NCI-H1694 (cell line): ENCODE measurements around the gene NKAIN2.

Source experiments
- DNase-seq: peaks from one replicate; lab custom pipeline; 2025; lab: John Stamatoyannopoulos, UW

Gene NKAIN2

DNA sequence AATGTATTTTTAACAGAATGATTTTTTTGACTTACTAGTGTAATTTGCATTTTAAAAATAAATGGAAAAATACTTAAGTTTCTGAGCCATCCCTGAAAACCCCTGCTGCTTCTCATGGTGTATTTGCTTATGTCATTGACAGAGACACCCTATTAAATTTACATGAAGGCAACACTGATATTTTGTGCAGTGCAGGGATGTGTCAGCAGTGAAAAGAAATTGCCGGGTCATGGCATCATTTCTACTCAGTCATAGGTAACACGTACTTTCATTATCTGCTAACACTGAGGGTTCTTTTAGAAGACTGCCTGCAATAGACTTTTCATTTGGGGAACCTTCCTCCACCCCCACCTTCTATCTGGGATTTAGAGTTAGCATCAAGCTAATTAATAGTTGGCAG lies 1021.9 kb downstream of the NKAIN2 start:
- DNase-seq = no peak

- no peak for DNase-seq
Measured at GRCh38 chr6:124829822-124830221, 1026.2 kb downstream of the NKAIN2 start.

GRCh38 chr6:124830506-124830905 lies 1026.8 kb downstream of the NKAIN2 start:
- no peak for DNase-seq

DNA sequence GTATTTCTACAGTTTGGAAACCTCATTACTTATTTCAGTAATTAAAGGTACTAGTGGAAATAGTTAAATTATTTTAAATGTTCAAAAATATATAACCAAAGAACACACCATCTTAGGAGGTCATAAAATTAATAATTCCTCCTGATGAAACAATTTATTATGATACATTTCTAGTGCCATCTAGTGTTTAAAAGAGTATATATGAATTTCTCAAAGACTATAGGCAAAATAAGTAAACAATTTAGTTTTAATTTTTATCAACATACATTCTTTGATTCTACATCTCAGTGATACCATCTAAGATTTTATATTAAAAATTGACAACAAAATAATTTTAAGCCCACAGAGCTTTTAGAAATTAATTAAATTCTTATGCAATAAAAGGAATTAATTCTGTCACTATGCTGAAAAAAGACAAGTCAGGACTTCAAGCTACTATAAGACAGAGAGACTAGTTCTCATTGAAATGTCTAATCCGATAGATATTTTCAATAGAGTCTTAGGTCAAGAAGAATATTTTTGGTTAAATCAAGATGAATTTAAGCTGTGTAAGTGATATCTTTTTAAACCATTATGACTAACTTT lies 1050.8 kb downstream of the NKAIN2 start:
- no peak for DNase-seq

DNA sequence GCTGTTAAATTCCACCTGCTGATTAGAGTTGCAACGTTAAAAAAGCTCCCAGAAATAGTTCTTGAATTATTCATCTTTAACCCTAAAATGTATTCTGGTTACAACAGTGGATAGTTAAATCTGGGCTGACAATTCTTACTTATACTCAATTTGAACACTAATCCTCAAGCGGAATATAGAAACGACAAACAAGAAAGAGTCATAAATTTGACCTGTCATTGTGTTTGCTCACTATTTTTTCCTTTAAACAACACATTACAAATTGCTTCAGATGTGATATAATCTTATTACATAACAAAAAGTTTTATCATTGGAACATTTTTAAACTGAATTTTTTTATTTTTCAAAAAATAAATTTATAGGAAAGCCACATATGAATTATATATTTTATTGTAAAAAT lies 1054.1 kb downstream of the NKAIN2 start:
- DNase-seq = no peak

GRCh38 chr6:124858564-124858963 lies 1054.9 kb downstream of the NKAIN2 start:
- no peak for DNase-seq

DNA sequence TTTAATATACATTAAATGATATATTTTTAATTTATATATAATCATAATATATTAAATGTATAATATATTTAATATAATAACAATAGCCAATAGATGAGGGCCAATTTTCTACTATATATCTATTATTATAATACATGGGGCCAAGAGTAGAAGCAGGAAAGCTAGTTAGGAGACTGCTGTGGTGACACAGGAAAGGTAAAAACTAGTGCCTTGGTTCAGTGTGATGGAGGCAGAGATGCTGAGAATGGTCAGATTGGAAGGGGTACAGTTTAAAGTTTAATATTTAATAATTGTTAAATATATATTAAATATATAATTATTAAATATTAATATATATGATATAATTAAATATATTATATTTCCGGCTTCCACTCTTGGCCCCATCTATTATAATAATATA lies 1055.7 kb downstream of the NKAIN2 start:
- DNase-seq = no peak

DNA sequence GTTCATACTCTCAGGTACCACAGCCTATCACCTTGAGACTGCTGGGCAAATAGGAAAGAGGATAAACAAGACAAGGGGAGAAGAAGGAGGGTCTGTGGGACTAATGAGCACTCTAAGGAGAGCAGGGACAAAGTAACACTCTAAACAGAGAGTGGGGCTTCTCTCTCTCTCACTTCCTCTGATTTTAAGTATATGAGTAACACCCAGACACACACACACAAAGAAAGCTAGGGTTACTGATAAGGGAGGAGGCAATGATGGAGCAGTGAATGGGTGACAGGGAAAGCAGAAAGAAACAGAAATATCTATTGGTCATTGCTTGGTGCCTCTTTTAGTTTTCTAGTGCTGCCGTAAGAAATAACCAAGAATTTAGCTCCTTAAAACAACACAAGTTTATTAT lies 1062.4 kb downstream of the NKAIN2 start:
- no peak for DNase-seq

- no peak for DNase-seq
Measured at GRCh38 chr6:124867121-124867520, 1063.5 kb downstream of the NKAIN2 start.

- DNase-seq = no peak
Measured at GRCh38 chr6:124868481-124868880, 1064.8 kb downstream of the NKAIN2 start.

DNA sequence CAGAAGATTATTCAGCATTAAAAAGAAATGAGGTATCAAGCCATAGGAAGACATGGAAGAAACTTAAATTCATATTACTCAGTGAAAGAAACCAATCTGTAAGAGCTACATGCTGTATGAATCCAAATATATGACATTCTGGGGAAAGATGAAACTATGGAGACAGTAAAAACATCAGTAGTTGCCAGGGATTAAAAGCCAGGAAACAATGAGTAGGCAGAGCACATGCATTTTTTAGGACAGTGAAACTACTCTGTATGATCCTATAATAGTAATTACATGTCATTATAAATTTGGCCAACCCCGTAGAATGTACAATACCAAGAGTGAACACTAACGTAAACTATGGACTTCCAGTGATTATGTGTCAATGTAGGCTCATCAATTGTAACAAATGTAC lies 1065.8 kb downstream of the NKAIN2 start:
- DNase-seq = no peak

DNA sequence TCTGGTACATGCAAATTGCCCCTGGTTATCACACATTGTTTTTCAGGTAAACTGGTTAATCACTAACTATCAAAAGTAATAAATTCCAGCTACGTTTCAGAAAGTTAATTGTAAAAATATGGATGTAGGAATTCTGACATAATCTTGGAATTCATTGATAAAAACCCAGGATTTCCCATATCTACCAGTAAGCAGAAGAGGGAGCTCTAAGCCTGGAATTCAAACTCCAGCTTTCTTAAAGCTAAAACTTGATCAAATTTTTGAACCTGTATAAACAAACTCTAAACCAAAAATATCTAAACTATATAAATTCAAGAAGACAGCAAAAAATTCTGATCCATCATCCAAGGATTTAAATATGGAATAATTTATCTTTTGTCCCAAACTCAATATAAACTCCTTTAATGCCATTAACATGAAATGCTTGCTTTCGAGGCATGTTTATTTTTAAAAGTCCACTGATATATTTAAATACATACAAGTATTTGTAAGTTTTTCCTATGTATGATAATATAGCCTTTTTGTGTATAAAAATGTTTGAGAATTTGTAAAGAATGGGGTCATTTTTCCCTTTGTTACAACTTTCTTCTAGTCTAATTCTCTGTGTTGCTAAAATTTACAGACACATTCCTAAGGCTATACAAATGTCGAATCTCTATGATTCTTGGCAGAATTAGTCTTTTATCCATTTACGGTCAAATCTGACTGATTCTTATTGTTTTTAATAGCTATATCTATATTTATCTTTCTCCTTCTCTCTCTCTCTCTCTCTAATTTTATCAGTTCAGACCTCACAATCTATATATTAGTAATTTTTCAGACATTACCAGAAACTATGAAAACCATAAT lies 1067.2 kb downstream of the NKAIN2 start:
- DNase-seq = no peak

DNA sequence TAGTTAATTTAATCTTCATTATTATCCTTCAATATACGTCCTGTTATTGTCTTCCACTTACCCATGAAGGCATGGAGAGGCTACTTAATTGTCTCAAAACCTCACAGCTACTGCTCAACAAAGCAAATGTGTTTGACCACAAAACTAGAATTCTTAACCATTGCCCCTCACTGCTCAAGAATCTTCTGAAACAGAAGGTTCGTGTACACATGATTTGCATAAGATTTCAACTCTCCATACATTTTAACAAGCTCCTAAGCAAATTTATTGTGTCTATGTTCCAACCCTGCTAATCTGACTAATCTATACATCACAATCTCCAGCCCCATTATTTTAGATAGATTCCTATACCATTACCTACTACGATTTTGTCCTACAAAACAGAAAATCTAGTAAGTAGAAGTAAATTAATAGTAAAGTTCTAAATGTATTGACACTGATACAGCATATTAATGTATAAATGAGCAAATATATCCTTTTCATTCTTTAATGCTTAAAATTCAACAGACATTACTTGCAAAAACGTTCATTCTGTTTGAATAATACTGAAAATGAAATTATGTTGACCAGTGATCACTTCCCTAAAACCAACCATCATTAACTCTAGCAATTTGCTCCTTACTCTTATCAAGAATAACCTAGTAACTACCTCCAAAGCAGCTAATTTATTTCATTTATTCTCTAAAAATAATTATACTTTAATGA lies 1068.8 kb downstream of the NKAIN2 start:
- no peak for DNase-seq

DNA sequence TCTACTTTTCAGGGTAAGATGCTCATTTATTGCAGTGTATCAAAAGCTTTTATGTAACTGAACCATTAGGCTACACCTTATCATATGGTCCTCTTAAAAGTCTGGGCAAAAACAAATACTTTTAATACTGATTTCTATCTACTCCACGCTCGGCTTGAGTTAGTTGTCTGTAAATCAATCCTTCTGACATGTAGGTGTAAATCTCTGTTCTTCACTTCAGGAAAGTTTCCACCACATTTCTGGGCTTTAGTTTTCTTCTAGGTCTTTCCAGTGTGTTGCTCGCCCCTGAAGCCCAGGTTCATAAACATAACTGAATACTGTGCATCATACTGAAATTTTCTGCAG lies 1069.4 kb downstream of the NKAIN2 start:
- DNase-seq = no peak
